ENCODE data around the gene ADAMTS3.

The ADAMTS3 gene

GRCh38 chr4:72374159-72374558 is 194.9 kb downstream of the ADAMTS3 start:
- no peaks in the 10 kb centered on the region for H3K27me3 ChIP-seq (replicated peaks)
- DNase-seq = no peak
- H3K36me3 ChIP-seq (replicated peaks) = no peaks in the 10 kb centered on the region
- H3K4me3 ChIP-seq (ENCODE audit: low read depth, low read length) = no peak overlapping the region
- in situ Hi-C loops (cut with HindIII; ENCODE audit: low pct_ligation_motif_present, low sequenced_read_pairs) = no loop called here
- H3K27ac ChIP-seq = no peak overlapping the region
- no peak for TF ChIP-seq CTCF (IDR thresholded peaks at IDR 0.05; ENCODE audit: low read depth, low read length, missing control alignments)

DNA sequence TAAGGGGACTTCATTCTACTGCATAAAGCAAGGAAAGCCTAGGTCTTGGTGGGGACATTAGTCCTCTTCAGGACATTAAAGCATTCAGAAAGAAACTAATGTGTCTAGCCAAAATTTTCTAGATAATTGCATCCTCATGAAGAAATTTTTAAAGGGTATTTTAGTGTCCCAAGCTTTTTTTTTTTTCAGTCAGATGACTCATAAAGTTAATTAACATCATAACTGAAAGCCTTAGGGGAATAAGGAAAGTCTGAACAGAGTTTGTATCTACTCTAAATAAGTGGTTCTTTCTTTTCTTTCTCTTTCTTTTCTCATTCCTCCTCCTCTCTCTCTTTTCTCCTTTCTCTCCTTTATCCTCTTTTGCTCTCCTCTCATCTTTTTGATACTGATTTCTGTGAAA is 202.4 kb downstream of the ADAMTS3 start:
- in situ Hi-C loops (cut with HindIII; ENCODE audit: low pct_ligation_motif_present, low sequenced_read_pairs) = no loop called here
- Histone ChIP-seq H3K4me3 (ENCODE audit: low read depth, low read length) (no peak overlapping the region), H3K27me3 (replicated peaks) (no peaks in the 10 kb centered on the region), H3K27ac (no peak overlapping the region), H3K36me3 (replicated peaks) (no peaks in the 10 kb centered on the region)
- TF ChIP-seq CTCF (IDR thresholded peaks at IDR 0.05; ENCODE audit: low read depth, low read length, missing control alignments) = no peak
- no peak for DNase-seq

- Histone ChIP-seq H3K4me3 (ENCODE audit: low read depth, low read length) (no peak overlapping the region), H3K27me3 (replicated peaks) (no peaks in the 10 kb centered on the region), H3K27ac (no peak overlapping the region), H3K36me3 (replicated peaks) (no peaks in the 10 kb centered on the region)
- DNase-seq = no peak
- TF ChIP-seq CTCF (IDR thresholded peaks at IDR 0.05; ENCODE audit: low read depth, low read length, missing control alignments) = no peak
- in situ Hi-C loops (cut with HindIII; ENCODE audit: low pct_ligation_motif_present, low sequenced_read_pairs) = no loop called here
These were observed 203.0 kb downstream of the ADAMTS3 start for GRCh38 chr4:72365981-72366380.

GRCh38 chr4:72365016-72365415 is 204.0 kb downstream of the ADAMTS3 start:
- H3K36me3 ChIP-seq (replicated peaks) = no peaks in the 10 kb centered on the region

DNA sequence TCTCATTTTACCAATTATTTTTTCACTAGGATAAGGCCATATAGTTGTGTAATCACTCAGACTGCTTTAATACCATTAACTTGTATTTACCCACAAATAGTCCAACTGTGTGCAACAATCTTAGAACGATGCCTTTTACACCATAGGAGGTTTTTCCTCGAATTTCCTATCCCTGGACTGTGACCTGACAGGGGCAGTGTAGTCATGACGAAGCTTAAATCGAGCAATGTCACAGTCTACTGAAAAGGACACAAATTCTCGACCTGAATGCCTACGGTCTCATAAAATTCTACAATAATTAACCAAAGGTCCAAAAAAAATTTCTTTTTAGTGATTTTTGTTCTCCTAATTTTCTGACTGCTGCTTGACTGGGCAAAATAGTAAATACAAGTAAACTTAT is 208.9 kb downstream of the ADAMTS3 start:
- H3K27me3 ChIP-seq (replicated peaks) = no peaks in the 10 kb centered on the region
- TF ChIP-seq CTCF (IDR thresholded peaks at IDR 0.05; ENCODE audit: low read depth, low read length, missing control alignments) = no peak
- in situ Hi-C loops (cut with HindIII; ENCODE audit: low pct_ligation_motif_present, low sequenced_read_pairs) = no loop called here
- no peak overlapping the region for H3K27ac ChIP-seq
- H3K36me3 ChIP-seq (replicated peaks) = no peaks in the 10 kb centered on the region
- no peak overlapping the region for H3K4me3 ChIP-seq (ENCODE audit: low read depth, low read length)
- DNase-seq = no peak

More at GRCh38 chr4:72365016-72365415, 204.0 kb downstream of the ADAMTS3 start:
- no peak for DNase-seq
- Histone ChIP-seq H3K27me3 (replicated peaks) (no peaks in the 10 kb centered on the region), H3K27ac (no peak overlapping the region), H3K4me3 (ENCODE audit: low read depth, low read length) (no peak overlapping the region)
- in situ Hi-C loops (cut with HindIII; ENCODE audit: low pct_ligation_motif_present, low sequenced_read_pairs) = no loop called here
- TF ChIP-seq CTCF (IDR thresholded peaks at IDR 0.05; ENCODE audit: low read depth, low read length, missing control alignments) = no peak

- Histone ChIP-seq H3K36me3 (replicated peaks) (no peaks in the 10 kb centered on the region), H3K4me3 (ENCODE audit: low read depth, low read length) (no peak overlapping the region), H3K27ac (no peak overlapping the region), H3K27me3 (replicated peaks) (no peaks in the 10 kb centered on the region)
- in situ Hi-C loops (cut with HindIII; ENCODE audit: low pct_ligation_motif_present, low sequenced_read_pairs) = no loop called here
- TF ChIP-seq CTCF (IDR thresholded peaks at IDR 0.05; ENCODE audit: low read depth, low read length, missing control alignments) = no peak
- no peak for DNase-seq
These were observed 210.5 kb downstream of the ADAMTS3 start for GRCh38 chr4:72358483-72358882.
